ENCODE measurements around the gene SERGEF. TPM values are rescaled to one million over a fixed set of nuclear protein-coding genes. Genes with fewer than 3 reads are reported as not detected.
A peak's percentile ranks its signal among the peaks of the same experiment; 100 is the strongest.

SERGEF gene
- total and polyA plus RNA-seq, 2 of the 13 experiments (the other 11 are each of a cell fraction or from before 2014, with no cell fraction given), result 54.5 to 114 TPM

DNA sequence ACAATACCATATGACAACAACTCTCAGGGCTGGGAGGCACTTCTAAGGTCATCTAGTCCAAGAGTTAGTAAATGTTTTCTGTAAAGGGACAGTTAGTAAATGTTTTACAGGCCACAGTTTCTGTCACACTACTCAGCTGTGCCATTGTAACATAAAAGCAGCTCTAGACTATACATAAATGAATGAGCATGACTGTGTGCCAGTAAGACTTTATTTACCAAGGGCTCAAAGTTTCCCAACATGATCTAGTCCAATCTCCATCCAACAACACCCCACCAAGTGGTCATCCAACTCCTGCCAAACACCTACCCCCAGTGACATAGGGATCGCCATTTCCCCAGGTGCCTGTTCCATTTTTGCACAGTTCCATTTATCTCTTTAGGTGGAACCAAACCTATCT is 12.1 kb downstream of the SERGEF start (continued):
- TF ChIP-seq SMAD3 (CRISPR knock-in tag; IDR thresholded peaks at IDR 0.05) (peak; percentile 39; the same call in 1 of the 2 replicates), RARA (CRISPR knock-in tag; IDR thresholded peaks at IDR 0.05) (peak; percentile 59), MATR3 (CRISPR knock-in tag; IDR thresholded peaks at IDR 0.05) (no peak), ZNF343 (CRISPR knock-in tag; IDR thresholded peaks at IDR 0.05) (no peak), ZNF317 (CRISPR knock-in tag; IDR thresholded peaks at IDR 0.05) (peak; percentile 78), ZNF260 (CRISPR knock-in tag; IDR thresholded peaks at IDR 0.05; ENCODE audit: borderline replicate concordance, low read depth) (no peak), ZNF749 (CRISPR knock-in tag; IDR thresholded peaks at IDR 0.05; ENCODE audit: borderline replicate concordance) (no peak), CCAR2 (optimal IDR thresholded peaks at IDR 0.05; ENCODE audit: low read depth, low read length) (no peak), ZNF10 (CRISPR knock-in tag; IDR thresholded peaks at IDR 0.05; ENCODE audit: borderline replicate concordance, low read depth) (no peak), NR2C2 (CRISPR knock-in tag; IDR thresholded peaks at IDR 0.05; ENCODE audit: borderline replicate concordance) (no peak), HOXA3 (CRISPR knock-in tag; IDR thresholded peaks at IDR 0.05) (peak; percentile 41; the same call in 1 of the 2 replicates), ATRX (CRISPR knock-in tag; IDR thresholded peaks at IDR 0.05; ENCODE audit: borderline replicate concordance) (no peak), TEAD3 (CRISPR knock-in tag; optimal IDR thresholded peaks at IDR 0.05; ENCODE audit: borderline replicate concordance) (peak; percentile 33), MAFG (CRISPR knock-in tag; IDR thresholded peaks at IDR 0.05) (no peak), JUN (CRISPR knock-in tag; IDR thresholded peaks at IDR 0.05) (0 out of 2 replicates have a peak, but pooled peaks have one; percentile 48), ZFP1 (CRISPR knock-in tag; IDR thresholded peaks at IDR 0.05) (no peak; the same call in 1 of the 2 replicates), ZNF850 (CRISPR knock-in tag; conservative IDR thresholded peaks at IDR 0.05) (no peak), ZNF614 (CRISPR knock-in tag; IDR thresholded peaks at IDR 0.05; ENCODE audit: borderline replicate concordance) (peak; percentile 81; the same call in 1 of the 2 replicates), TGIF2 (CRISPR knock-in tag; IDR thresholded peaks at IDR 0.05) (peak; percentile 87), KDM6A (CRISPR knock-in tag; IDR thresholded peaks at IDR 0.05; ENCODE audit: low read depth) (peak; percentile 71), ZNF205 (CRISPR knock-in tag; IDR thresholded peaks at IDR 0.05) (peak; percentile 47; the same call in 1 of the 2 replicates), ATF1 (CRISPR knock-in tag; IDR thresholded peaks at IDR 0.05) (peak; percentile 47; the same call in 1 of the 2 replicates), ZMYM4 (CRISPR knock-in tag; IDR thresholded peaks at IDR 0.05) (peak; percentile 90), ZNF878 (CRISPR knock-in tag; IDR thresholded peaks at IDR 0.05) (0 out of 2 replicates have a peak, but pooled peaks have one; percentile 55), HNRNPUL1 (IDR thresholded peaks at IDR 0.05; ENCODE audit: low read depth, low read length) (peak; percentile 77), POGK (CRISPR knock-in tag; conservative IDR thresholded peaks at IDR 0.05) (no peak), ZBTB7B (CRISPR knock-in tag; IDR thresholded peaks at IDR 0.05) (no peak; the same call in 1 of the 2 replicates)
- TF ChIP-seq, protein P1, sequence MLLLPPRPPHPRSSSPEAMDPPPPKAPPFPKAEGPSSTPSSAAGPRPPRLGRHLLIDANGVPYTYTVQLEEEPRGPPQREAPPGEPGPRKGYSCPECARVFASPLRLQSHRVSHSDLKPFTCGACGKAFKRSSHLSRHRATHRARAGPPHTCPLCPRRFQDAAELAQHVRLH (CRISPR knock-in tag; IDR thresholded peaks at IDR 0.05; ENCODE audit: borderline replicate concordance, low read depth), result no peak
- TF ChIP-seq, protein P2, sequence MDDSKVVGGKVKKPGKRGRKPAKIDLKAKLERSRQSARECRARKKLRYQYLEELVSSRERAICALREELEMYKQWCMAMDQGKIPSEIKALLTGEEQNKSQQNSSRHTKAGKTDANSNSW (CRISPR knock-in tag; IDR thresholded peaks at IDR 0.05; ENCODE audit: borderline replicate concordance), result no peak
- TF ChIP-seq, protein P3, sequence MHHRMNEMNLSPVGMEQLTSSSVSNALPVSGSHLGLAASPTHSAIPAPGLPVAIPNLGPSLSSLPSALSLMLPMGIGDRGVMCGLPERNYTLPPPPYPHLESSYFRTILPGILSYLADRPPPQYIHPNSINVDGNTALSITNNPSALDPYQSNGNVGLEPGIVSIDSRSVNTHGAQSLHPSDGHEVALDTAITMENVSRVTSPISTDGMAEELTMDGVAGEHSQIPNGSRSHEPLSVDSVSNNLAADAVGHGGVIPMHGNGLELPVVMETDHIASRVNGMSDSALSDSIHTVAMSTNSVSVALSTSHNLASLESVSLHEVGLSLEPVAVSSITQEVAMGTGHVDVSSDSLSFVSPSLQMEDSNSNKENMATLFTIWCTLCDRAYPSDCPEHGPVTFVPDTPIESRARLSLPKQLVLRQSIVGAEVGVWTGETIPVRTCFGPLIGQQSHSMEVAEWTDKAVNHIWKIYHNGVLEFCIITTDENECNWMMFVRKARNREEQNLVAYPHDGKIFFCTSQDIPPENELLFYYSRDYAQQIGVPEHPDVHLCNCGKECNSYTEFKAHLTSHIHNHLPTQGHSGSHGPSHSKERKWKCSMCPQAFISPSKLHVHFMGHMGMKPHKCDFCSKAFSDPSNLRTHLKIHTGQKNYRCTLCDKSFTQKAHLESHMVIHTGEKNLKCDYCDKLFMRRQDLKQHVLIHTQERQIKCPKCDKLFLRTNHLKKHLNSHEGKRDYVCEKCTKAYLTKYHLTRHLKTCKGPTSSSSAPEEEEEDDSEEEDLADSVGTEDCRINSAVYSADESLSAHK (CRISPR knock-in tag; IDR thresholded peaks at IDR 0.05; ENCODE audit: borderline replicate concordance), result no peak
